GM12891 (cell line): ENCODE results near the gene ITPRID1.
"Not testable (repeated sequence)": the region's sequence is repeated elsewhere in the genome, so short reads cannot be mapped to it uniquely, and the experiment has no call there.

Experiments used
- DNase-seq: peaks from one replicate; pipeline ENCODE4 v3.0.0; 2011; ENCODE audit warnings: low spot score; ENCODE audit not compliant: insufficient read length
- FAIRE-seq: peaks from 2 replicates; lab custom pipeline; 2011; peaks lifted over from hg19 to GRCh38; lab: Jason Lieb, UNC
- PAX5 ChIP-seq: IDR thresholded peaks from 2 replicates; pipeline ENCODE4 v1.6.1; 2011; ENCODE audit warnings: low read length, moderate library complexity, mild to moderate bottlenecking; ENCODE audit not compliant: insufficient read depth, severe bottlenecking
- POLR2A ChIP-seq: IDR thresholded peaks from 2 replicates; pipeline ENCODE4 v1.6.1; 2011; ENCODE audit warnings: low read depth, low read length, control low read depth
- POLR2AphosphoS5 ChIP-seq: IDR thresholded peaks from 2 replicates; pipeline ENCODE4 v1.6.1; 2011; ENCODE audit warnings: low read depth, low read length, control low read depth
- POU2F2 ChIP-seq: IDR thresholded peaks from 2 replicates; pipeline ENCODE4 v1.6.1; 2011; ENCODE audit warnings: low read depth, mild to moderate bottlenecking, control low read depth, low read length, moderate library complexity
- SPI1 ChIP-seq: IDR thresholded peaks from 2 replicates; pipeline ENCODE4 v1.6.1; 2011; ENCODE audit warnings: low read depth, low read length, control low read depth
- TAF1 ChIP-seq: IDR thresholded peaks from 2 replicates; pipeline ENCODE4 v1.6.1; 2011; ENCODE audit warnings: low read depth, low read length, control low read depth

Gene ITPRID1

DNA sequence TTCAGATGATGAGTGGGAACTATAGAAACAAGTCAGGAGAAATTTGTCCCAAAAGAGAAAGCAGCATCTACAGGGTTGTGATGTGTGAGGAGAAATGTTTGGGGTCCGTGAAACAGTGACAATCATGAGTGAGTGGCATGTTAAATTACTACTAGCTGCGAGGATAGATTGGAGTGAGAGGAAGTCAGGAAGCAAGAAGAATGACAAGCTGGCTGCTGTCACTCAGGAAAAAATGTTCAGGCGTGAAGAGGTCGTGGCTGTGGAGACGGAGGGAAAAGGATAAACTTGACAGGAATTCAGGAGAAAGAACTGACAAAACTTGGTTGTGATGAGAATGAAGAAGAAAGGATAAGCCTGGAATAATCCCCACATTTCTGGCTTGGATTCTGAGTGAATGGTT is 5.1 kb upstream of the ITPRID1 start:
- FAIRE-seq (no peak), DNase-seq (no peak)
- TF ChIP-seq POU2F2 (no peak), SPI1 (no peak), POLR2A (no peak), PAX5 (no peak), POLR2AphosphoS5 (no peak), TAF1 (no peak)

DNA sequence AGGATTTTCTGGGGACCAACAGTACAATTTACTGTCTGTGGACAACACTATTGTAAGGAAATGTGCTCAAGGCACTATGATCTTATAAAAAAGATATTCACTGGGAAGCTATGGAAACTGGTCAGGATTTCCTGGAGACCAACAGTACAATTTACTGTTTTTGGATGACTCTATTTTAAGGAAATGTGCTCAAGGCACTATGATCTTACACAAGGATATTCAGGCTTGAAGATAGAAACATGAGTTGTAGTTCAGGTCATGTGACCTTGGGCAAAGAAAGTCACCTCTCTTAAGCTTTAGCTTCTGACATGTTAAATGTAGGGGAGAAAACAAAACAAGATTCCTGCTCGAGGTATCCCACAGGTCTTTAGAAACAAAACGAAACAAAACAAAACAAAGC is 1.7 kb upstream of the ITPRID1 start:
- TF ChIP-seq POU2F2 (no peak), SPI1 (no peak), TAF1 (no peak), POLR2A (no peak), PAX5 (no peak), POLR2AphosphoS5 (no peak)
- FAIRE-seq (no peak), DNase-seq (no peak)

DNA sequence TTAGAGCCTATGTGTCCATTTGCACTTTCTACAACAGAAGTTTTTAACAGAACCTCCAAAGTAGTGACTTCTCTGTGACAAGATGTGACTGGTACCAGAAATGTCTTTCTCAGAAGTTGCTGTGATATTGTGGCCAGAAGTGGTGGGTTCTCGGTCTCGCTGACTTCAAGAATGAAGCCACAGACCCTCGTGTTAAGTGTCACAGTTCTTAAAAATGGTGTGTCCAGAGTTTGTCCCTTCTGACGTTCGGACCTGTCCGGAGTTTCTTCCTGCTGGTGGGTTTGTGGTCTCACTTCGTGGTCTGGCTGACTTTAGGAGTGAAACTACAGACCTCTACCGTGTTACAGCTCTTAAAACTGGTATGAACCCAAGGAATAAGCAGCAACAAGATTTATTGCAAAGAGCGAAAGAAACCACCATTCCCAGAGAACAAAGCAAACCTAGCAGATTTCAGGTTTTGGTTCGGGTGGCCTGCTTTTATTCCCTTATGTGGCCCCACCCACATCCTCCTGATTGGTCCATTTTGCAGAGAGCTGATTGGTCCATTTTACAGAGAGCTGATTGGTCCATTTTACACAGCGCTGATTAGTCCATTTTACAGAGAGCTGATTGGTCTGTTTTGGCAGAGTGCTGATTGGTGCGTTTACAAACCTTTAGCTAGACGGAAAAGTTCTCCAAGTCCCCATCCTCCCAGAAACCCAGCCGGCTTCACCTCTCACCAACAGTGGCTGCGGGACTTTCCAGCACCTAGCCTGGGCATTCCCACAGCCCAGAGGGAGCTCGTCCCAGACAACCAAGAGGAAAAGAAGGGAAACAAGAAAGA is 3.0 kb downstream of the ITPRID1 start:
- no peak for TF ChIP-seq POU2F2
- no peak for TF ChIP-seq TAF1
- no peak for TF ChIP-seq PAX5
- no peak for TF ChIP-seq POLR2AphosphoS5
- TF ChIP-seq POLR2A = no peak
- TF ChIP-seq SPI1 = no peak
- FAIRE-seq (no peak), DNase-seq (no peak)

DNA sequence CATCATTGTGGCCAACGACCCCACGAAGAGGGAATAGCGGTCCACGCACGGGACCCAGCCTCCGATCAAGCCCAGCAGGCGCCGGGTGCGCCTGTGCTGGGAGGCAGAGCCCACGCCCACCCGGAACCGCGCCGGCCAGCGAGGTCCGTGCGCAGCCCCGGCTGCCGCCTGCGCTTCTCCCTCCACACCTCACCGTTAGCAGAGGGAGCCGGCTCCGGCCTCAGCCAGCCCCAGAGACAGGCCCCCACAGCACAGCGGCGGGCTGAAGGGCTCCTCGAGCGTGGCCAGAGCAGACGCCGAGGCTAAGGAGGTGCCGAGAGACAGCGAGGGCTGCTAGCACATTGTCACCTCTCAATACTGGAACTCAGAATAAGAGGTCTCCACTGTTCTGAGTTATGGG is 3.6 kb downstream of the ITPRID1 start:
- FAIRE-seq (no peak), DNase-seq (no peak)
- TF ChIP-seq PAX5 (no peak), SPI1 (no peak), TAF1 (no peak), POLR2A (no peak), POU2F2 (no peak)

DNA sequence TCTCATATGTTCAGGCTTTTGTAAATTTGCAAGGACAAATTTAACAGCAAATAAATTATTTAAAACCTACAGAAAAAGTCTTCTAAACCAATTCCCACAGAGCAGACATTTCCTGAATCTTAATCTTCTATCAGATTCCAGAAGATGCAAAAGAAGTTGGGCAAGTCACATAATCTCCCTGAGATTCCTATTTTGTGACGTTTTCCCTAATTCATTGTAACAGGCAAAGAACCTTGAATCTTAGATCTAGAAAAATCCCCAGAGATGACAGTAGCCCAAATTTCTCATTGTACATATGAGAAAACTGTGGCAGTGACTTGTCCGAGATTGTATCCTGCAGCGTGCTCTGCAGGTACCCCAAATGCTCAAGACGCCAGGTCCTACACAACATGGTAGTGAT is 4.9 kb downstream of the ITPRID1 start:
- no peak for TF ChIP-seq POLR2AphosphoS5
- TF ChIP-seq POLR2A = no peak
- TF ChIP-seq PAX5 = no peak
- TF ChIP-seq POU2F2 = no peak
- no peak for TF ChIP-seq SPI1
- no peak for TF ChIP-seq TAF1
- FAIRE-seq (no peak), DNase-seq (no peak)

DNA sequence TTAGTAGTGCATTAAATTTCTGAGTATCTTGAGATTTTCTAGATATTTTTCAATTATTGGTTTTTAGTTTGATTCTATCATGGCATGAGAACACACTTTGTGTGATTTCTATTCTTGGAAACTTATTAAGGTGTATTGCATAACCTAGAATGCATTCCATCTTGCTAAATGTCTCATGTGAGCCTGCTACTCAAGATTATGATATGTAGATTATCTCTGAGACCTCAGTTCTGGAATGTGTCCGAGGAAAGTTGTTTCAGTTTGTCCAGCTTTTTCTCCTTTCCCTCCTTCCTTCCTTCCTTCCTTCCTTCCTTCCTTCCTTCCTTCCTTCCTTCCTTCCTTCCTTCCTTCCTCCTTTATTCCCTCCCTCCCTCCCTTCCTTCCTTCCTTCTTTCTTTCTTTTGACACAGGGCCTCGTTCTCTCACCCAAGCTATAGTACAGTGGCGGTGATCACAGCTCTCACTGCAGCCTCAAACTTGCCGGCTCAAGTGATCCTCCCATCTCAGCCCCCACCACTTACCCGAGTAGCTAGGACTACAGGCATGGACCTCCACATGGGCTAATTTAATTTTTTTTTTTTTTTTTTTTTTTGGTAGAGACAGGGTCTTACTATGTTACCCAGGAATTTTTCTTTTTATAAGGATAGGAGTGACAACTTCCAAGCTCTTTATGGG is 7.6 kb downstream of the ITPRID1 start:
- no peak for DNase-seq
- FAIRE-seq = no peak
- TF ChIP-seq SPI1 (no peak), POLR2AphosphoS5 (no peak), TAF1 (no peak), POLR2A (no peak), PAX5 (no peak), POU2F2 (no peak)

DNA sequence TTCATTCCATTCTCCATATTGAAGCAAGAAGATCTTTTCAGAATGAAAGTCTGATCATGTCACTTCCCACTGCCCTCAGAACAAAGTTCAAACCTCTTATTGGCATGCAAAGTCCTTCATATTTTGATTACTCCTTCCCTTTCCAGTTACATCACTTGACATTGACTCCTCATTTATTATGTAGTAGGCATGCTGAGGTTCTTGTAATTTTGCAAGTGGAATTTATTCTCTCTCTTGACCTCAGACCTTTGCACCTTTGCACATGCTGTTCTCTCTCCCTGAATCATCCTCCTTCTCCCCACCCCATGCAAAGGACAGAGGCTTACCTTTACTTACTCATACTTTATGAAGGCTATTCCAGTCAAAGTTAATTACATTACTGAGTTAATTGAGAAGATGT is 13.0 kb downstream of the ITPRID1 start:
- DNase-seq (no peak), FAIRE-seq (no peak)
- no peak for TF ChIP-seq POLR2AphosphoS5
- TF ChIP-seq PAX5 = no peak
- TF ChIP-seq POU2F2 = no peak
- TF ChIP-seq TAF1 = no peak
- TF ChIP-seq SPI1 = no peak
- no peak for TF ChIP-seq POLR2A

DNA sequence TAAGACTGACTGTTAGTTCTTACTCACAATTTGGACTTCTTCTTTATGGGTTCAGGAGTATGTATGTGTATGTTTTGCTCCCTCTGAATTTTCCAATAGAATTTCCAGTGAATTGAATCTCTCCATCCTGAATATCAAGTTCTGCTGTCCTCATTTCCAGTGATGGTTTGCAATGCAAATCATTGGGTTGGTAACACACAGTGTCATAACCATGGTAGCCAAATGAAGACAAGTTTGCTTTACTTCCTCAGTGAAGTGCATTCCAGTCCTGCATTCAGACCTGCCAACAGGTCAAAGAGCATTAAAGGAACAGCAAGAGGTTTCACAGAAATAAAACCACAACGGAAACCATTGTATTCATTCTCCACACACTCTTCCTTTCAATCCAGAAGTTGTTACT is 15.2 kb downstream of the ITPRID1 start:
- DNase-seq (no peak), FAIRE-seq (no peak)
- TF ChIP-seq POU2F2 (no peak), PAX5 (no peak), TAF1 (no peak), POLR2AphosphoS5 (no peak), POLR2A (no peak), SPI1 (no peak)

DNA sequence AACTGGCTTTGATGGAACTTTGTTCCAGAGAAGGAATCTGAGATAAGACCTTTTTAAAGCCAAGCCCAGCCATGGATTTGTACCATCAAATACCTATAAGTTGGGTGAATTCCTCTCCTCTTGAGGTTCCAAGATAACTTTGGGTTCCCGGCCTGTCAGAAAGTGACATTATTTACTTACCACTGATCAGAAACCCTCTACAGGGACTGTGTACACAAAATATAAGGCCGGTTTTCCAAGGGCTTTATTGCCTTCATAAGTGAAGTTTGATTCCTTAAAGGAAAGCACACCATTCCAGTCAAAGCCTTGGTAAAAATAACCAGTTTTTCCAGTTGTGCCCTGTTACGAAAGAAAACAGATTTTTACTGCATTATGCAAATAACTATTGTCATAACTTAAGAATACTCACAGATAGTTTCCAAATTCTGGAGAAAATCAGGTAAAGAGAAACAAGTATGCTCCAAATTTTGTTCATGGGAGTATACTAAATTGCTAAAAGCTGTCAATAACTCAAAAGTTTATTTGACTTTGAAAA is 26.8 kb downstream of the ITPRID1 start:
- not testable (repeated sequence) for FAIRE-seq, DNase-seq

GRCh38 chr7:31545549-31545948 is 31.7 kb downstream of the ITPRID1 start:
- no peak for FAIRE-seq
- no peak for DNase-seq
- TF ChIP-seq SPI1 (no peak), POLR2A (no peak), POLR2AphosphoS5 (no peak), PAX5 (no peak), TAF1 (no peak), POU2F2 (no peak)
